ENCODE data around the gene ABI1.

The ABI1 gene

DNA sequence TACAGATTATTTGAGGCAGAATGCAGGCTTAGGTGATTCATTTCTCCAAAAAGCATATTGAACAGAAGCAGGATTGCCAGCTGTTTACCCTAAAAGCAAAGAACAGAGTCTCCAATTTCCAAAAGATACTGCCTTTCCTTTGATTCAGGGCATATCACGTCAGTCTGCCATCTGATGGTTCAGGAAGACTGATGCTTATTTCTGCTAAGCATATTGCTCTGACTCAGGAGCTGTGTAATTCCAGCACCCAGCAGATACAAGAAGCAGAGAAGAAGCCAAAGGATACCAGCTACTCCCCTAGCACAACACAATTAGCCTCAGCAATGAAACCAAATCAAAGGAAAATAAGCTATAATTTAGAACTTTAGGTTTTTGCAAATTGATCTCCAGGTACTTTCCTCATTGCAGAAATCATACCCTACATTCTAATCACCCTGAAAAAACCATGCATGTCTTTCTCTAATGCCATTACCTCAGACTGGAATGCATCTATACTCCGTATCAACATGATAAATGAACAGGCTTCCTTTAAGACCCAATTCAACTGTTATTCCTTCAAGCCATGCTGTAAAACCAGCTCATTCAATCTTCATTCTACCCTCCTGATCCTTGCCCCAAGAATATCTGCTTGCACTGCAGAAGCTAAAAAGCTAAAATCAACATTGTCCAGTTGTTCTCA, 55.1 kb downstream of the ABI1 start:
- no peak overlapping the region for H3K4me2 ChIP-seq (ENCODE audit: low read depth, low read length)
- no peaks in the 10 kb centered on the region for H4K20me1 ChIP-seq (ENCODE audit: insufficient read depth, low read length)
- no peak overlapping the region for H3K27ac ChIP-seq (ENCODE audit: low read length)
- no peaks in the 10 kb centered on the region for H3F3A ChIP-seq (ENCODE audit: insufficient read depth, low read length)
- peaks cover 53% of the 10 kb centered on the region for H3K4me1 ChIP-seq (ENCODE audit: low read length)
- H3K4me3 ChIP-seq (ENCODE audit: low read length): no peak overlapping the region
- H3K9ac ChIP-seq (ENCODE audit: low read length): no peak overlapping the region
- no peak overlapping the region for H2AFZ ChIP-seq (ENCODE audit: low read length)
- H3K79me2 ChIP-seq (ENCODE audit: low read length): peaks cover 99% of the 10 kb centered on the region
- no peak for DNase-seq
- no peaks in the 10 kb centered on the region for H3K36me3 ChIP-seq (replicated peaks; ENCODE audit: insufficient read depth, low read length)
- H3K9me2 ChIP-seq (replicated peaks; ENCODE audit: insufficient read depth, low read length): no peaks in the 10 kb centered on the region
- no peaks in the 10 kb centered on the region for H3K27me3 ChIP-seq (replicated peaks; ENCODE audit: insufficient read depth, low read length)
- TF ChIP-seq EZH2phosphoT487 (IDR thresholded peaks at IDR 0.05; ENCODE audit: low read length): no peak
- no peaks in the 10 kb centered on the region for H3K9me3 ChIP-seq (replicated peaks; ENCODE audit: insufficient read depth, low read length)

DNA sequence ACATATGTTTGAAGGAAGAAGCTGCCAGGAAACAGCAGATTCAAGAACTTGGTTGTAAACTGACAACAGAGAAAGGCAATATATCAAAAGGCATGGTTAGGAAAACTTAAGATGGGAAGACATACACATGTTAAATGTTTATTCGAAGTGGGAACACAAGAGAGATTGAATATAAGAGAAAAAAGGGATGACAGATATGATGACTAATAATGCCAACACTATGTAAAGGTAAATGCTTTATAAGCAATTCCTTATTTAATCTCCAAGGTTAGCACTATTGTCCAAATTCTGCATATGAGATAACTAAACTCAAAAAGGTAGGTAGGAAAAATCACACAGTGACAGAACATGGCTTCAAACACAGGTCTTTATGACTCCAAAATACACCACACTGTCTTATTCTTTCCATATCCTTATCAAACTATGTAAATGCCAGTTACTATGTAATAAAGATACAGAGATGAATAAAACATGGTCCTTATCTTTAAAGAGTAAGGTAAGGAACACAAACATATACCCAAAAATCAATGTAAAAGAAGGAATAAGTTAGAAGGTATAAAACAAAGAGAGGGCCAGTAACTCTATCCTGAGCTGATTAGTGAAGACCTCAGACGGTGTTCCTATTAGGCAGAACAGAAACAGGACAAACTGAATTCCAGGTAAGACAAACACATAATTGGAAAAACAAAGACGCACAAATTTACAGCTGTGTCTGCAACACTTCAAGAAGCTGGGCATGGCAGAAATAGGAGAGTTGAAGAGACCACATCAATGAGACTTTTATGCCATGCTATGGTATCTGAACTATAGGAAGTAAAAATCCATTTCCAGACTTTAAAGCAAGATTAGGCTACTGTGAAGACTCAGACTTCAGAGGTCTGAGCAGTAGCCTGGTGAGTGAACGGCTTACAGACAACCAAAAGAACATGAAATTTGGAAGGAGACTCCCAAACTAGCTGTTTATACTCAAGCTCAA, 56.1 kb downstream of the ABI1 start:
- Histone ChIP-seq H3F3A (ENCODE audit: insufficient read depth, low read length) (peaks cover 9% of the 10 kb centered on the region), H2AFZ (ENCODE audit: low read length) (no peak overlapping the region), H3K9me2 (replicated peaks; ENCODE audit: insufficient read depth, low read length) (no peaks in the 10 kb centered on the region), H4K20me1 (ENCODE audit: insufficient read depth, low read length) (no peaks in the 10 kb centered on the region), H3K4me2 (ENCODE audit: low read depth, low read length) (no peak overlapping the region), H3K4me3 (ENCODE audit: low read length) (no peak overlapping the region), H3K9me3 (replicated peaks; ENCODE audit: insufficient read depth, low read length) (no peaks in the 10 kb centered on the region), H3K27ac (ENCODE audit: low read length) (no peak overlapping the region), H3K79me2 (ENCODE audit: low read length) (peaks cover 97% of the 10 kb centered on the region), H3K27me3 (replicated peaks; ENCODE audit: insufficient read depth, low read length) (no peaks in the 10 kb centered on the region), H3K36me3 (replicated peaks; ENCODE audit: insufficient read depth, low read length) (no peaks in the 10 kb centered on the region), H3K9ac (ENCODE audit: low read length) (no peak overlapping the region), H3K4me1 (ENCODE audit: low read length) (peaks cover 63% of the 10 kb centered on the region)
- DNase-seq: no peak
- no peak for TF ChIP-seq EZH2phosphoT487 (IDR thresholded peaks at IDR 0.05; ENCODE audit: low read length)
- TF ChIP-seq, protein P1, sequence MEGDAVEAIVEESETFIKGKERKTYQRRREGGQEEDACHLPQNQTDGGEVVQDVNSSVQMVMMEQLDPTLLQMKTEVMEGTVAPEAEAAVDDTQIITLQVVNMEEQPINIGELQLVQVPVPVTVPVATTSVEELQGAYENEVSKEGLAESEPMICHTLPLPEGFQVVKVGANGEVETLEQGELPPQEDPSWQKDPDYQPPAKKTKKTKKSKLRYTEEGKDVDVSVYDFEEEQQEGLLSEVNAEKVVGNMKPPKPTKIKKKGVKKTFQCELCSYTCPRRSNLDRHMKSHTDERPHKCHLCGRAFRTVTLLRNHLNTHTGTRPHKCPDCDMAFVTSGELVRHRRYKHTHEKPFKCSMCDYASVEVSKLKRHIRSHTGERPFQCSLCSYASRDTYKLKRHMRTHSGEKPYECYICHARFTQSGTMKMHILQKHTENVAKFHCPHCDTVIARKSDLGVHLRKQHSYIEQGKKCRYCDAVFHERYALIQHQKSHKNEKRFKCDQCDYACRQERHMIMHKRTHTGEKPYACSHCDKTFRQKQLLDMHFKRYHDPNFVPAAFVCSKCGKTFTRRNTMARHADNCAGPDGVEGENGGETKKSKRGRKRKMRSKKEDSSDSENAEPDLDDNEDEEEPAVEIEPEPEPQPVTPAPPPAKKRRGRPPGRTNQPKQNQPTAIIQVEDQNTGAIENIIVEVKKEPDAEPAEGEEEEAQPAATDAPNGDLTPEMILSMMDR (IDR thresholded peaks at IDR 0.05; ENCODE audit: low read length): no peak
- no peak for TF ChIP-seq EZH2 (optimal IDR thresholded peaks at IDR 0.05; ENCODE audit: low read depth, low read length)

DNA sequence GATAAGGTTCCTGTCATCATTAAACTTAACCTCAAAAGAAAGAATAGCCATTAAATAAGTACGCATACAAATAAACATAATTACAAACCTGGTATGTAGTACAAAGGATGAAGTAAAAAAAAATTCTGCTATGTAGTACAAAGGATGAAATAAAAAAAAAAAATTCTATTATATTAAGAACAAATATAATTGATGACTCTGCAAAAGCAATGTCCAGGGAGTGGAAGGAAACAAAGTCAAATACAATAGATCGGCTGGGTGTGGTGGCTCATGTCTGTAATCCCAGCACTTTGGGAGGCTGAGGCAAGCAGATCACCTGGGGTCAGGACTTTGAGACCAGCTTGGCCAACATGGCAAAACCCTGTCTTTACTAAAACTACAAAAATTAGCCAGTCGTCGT, 56.9 kb downstream of the ABI1 start:
- H3F3A ChIP-seq (ENCODE audit: insufficient read depth, low read length): peaks cover 18% of the 10 kb centered on the region
- H3K27ac ChIP-seq (ENCODE audit: low read length): no peak overlapping the region
- peaks cover 91% of the 10 kb centered on the region for H3K79me2 ChIP-seq (ENCODE audit: low read length)
- no peaks in the 10 kb centered on the region for H3K9me2 ChIP-seq (replicated peaks; ENCODE audit: insufficient read depth, low read length)
- TF ChIP-seq, protein P1 (IDR thresholded peaks at IDR 0.05; ENCODE audit: low read length): no peak
- H3K4me3 ChIP-seq (ENCODE audit: low read length): no peak overlapping the region
- H3K27me3 ChIP-seq (replicated peaks; ENCODE audit: insufficient read depth, low read length): no peaks in the 10 kb centered on the region
- no peak overlapping the region for H3K9ac ChIP-seq (ENCODE audit: low read length)
- H3K9me3 ChIP-seq (replicated peaks; ENCODE audit: insufficient read depth, low read length): no peaks in the 10 kb centered on the region
- DNase-seq: no peak
- no peaks in the 10 kb centered on the region for H3K36me3 ChIP-seq (replicated peaks; ENCODE audit: insufficient read depth, low read length)
- no peak overlapping the region for H3K4me2 ChIP-seq (ENCODE audit: low read depth, low read length)
- H4K20me1 ChIP-seq (ENCODE audit: insufficient read depth, low read length): no peaks in the 10 kb centered on the region
- H3K4me1 ChIP-seq (ENCODE audit: low read length): peaks cover 68% of the 10 kb centered on the region
- no peak overlapping the region for H2AFZ ChIP-seq (ENCODE audit: low read length)
